GM18867 (cell line): Measurements from ENCODE around the gene ACOD1.
"Not testable (repeated sequence)": the region's sequence is repeated elsewhere in the genome, so short reads cannot be mapped to it uniquely, and the experiment has no call there.

Experiments
- ATAC-seq: cut with Tn5 transposase; IDR thresholded peaks from one replicate; pipeline ENCODE4 v1.9.1; 2021; ENCODE audit warnings: mild to moderate bottlenecking, moderate library complexity; ENCODE audit not compliant: unreplicated experiment

Gene ACOD1

GRCh38 chr13:76950101-76950500, 1.8 kb downstream of the ACOD1 start:
- no peak for ATAC-seq

DNA sequence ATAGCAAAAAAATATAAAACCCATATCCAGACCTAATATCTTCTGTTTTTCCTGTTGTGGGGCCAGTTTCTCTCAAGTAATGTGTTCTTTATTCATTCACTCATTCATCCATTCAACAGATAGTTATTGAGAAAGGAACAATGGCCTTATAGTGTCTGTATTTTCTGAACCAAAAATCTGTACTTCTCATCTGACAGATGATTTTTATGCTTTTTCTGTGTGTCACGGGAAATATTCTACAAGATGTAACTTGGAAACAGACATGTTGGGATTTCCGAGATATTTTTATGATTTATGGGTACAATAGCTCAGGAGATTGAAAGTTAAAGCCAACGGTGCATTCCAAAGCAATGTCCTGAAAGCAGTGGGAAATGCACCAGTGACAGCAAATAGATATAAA, 5.7 kb downstream of the ACOD1 start:
- ATAC-seq: no peak

DNA sequence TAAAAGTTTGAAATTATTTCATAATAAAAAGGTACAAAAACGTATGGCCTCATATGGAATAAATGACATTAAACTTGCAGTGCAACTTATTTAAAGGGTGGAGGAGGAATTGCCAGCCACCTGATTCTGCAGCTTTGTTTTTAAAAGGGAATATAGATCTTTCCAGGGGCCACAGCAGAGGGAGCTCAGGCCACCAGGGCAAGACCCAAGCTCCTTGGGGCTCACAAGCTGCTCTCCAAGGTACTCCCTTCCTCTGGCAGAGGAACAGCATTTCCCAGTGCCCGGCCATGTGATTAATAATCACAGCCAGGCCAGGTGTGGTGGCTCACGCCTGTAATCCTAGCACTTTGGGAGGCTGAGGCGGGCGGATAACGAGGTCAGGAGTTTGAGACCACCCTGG, 6.2 kb downstream of the ACOD1 start:
- no peak for ATAC-seq

DNA sequence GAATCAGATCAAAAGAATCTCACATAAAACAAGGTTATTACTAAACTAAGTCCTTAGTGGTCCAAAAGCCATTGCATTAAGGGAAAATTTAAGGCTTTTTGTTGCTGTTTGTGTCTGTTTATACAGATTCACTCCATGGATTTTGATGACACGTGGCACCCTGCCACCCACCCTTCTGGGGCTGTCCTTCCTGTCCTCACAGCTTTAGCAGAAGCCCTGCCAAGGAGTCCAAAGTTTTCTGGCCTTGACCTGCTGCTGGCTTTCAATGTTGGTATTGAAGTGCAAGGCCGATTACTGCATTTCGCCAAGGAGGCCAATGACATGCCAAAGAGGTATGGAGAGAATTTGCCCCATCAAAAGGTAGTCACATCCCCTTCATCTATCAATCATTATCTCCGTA, 6.9 kb downstream of the ACOD1 start:
- ATAC-seq: no peak

GRCh38 chr13:76955661-76956060, 7.3 kb downstream of the ACOD1 start:
- ATAC-seq: no peak

DNA sequence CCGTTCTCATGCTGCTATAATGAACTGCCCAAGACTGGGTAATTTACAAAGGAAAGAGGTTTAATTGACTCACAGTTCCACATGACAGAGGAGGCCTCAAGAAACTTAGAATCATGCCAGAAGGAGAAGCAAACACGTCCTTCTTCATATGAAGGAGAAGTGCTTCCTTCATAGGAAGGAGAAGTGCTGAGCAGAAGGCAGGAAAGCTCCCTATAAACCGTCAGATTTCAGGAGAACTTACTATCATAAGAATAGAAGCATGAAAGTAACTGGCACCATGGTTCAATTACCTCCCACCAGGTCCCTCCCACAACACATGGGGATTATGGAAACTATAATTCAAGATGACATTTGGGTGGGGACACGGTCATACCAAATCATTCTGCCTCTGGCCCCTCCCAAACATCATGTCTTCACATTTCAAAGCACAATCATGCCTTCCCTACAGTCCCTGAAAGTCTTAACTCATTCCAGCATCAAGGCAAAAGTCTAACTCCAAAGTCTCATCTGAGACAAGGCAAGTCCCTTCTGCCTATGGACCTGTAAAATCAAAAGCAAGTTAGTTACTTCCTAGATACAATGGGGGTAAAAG, 10.6 kb downstream of the ACOD1 start:
- no peak for ATAC-seq

DNA sequence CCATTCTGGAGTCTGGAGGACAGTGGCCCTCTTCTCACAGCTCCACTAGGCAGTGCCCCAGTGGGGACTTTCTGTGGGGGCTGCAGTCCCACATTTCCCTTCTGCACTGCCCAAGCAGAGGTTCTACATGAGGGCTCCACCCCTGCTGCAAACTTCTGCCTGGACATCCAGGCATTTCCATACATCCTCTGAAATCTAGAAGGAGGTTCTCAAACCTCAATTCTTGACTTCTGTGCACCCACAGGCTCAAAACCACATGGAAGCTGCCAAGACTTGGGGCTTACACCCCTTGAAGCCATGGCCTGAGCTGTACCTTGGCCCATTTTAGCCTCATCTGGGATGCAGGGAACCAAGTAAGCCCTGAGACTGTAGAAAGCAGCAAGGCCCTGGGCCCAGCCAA, 11.4 kb downstream of the ACOD1 start:
- ATAC-seq: not testable (repeated sequence)

GRCh38 chr13:76965759-76966421, 17.6 kb downstream of the ACOD1 start:
- ATAC-seq: no peak

DNA sequence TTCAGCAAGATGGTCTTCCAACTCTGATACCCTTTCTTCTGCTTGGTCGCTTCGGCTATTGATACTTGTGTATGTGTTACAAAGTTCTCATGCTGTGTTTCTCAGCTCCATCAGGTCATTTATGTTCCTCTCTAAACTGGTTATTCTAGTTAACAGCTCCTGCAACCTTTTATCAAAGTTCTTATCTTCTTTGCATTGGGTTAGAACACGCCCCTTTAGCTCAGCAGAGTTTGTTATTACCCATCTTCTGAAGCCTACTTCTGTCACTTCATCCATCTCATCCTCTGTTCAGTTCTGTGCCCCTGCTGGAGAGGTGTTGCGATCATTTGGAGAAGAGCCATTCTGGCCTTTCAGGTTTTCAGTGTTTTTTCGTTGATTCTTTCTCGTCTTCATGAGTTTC, 18.7 kb downstream of the ACOD1 start:
- ATAC-seq: no peak

GRCh38 chr13:76968041-76968440, 19.7 kb downstream of the ACOD1 start:
- ATAC-seq: no peak

GRCh38 chr13:76969488-76970365, 21.4 kb downstream of the ACOD1 start:
- ATAC-seq: no peak

DNA sequence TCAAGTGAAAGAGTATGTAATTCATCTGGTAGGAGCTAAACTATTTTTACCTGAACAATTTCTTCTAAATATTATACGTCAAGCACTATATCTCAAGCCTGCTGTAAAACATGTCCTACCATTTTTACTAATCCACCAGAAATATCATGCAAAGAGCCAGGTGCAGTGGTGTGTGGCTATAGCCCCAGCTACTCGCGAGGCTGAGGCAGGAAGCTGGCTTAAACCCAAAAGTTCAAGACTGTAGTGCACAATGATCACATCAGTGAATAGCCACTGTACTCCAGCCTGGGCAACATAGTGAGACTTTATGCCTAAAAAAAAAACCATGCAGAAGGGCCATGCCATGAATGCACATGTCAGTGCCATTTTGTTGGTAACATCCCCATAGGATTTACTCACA, 22.9 kb downstream of the ACOD1 start:
- peak; percentile 61 for ATAC-seq

- ATAC-seq: no peak
These were observed 23.8 kb downstream of the ACOD1 start for GRCh38 chr13:76971851-76972829.

DNA sequence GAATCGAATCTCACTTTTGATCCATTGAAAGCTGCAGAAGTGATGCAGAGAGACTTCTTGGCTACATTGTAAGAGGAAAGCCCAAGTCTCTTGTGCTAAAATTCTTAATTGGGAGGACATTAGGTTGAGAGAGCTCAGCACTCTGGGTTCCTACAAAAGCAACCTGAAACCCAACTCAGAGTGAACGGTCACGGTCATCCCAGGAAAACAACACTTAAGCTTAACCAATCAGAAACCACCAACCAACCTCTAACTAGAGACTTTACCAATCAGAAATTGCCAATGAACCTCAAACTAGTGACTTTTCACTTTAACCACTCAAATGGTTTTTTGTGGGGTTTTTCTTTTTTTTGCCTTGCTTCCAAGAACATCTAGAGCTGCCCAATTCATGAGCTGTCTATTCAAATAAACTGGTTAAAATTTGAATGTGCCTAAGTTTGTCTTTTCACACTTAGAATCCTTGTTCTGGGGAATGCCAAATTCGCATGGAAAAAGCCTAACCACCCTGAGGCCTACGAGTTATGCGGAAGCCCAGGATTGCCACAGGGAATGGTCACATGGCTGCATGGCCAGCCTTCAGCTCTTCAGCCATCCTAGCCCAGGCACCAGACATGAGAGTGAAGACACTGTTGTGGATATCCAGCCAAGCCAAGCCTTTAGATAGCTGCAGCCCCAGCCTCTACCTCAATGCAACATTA, 25.8 kb downstream of the ACOD1 start:
- ATAC-seq: no peak

- ATAC-seq: no peak
These were observed 26.3 kb downstream of the ACOD1 start for GRCh38 chr13:76974618-76974975.

DNA sequence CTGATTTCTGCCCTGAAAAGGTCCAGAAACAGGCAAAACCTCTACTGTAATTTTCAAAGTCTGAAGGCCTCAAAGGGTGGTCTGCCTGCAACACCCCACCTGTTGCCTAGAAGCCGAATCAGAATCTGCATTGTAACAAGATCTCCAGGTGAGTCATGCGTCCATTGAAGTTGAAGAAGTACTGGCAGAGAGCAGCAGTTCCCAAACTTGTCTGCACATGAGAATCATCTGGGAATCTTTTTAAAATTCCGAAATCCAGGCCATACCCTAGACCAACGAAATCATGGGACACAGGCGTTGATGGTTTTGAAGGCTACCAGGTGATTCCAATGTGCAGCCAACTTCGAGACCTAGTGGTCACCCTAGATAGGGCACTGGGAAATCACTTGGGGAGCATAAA, 27.6 kb downstream of the ACOD1 start:
- no peak for ATAC-seq

DNA sequence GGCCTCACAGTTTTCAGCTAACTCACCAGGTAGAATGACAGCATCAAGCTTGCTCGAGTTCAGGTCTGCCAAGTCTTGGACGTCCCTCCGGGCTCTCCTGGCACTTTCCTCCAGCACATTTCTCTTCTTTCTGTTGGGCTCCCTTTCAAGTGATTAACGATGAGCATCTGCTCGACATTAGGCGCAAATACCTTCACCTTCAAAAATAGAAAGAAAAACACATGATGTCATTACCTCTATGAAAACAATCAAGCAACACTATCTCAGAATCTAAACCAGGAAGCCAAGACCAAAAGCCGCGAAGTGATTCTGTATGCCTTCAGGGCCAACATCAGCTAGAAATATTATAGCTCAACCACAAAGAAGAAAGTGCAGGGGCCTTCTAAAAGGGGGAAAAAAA, 28.2 kb downstream of the ACOD1 start:
- no peak for ATAC-seq

DNA sequence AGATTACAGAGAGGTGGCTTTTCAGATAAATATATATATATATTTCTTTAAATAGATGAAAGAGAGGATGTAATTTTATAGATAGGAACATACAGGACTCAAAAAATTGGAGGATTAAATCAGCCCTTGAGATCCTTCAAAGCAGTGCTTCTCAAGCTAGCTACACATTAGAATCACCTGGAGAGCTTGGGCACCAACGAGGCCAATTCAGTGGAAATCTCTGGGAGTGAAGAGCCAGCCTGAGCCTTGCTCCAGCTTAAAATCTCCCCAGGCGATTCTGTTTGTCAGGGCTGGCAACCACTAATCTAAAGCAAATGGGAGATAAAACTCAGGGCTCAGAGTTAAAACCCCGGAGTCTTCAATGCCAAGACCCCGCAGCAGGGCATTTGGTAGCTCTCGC, 28.6 kb downstream of the ACOD1 start:
- no peak for ATAC-seq

DNA sequence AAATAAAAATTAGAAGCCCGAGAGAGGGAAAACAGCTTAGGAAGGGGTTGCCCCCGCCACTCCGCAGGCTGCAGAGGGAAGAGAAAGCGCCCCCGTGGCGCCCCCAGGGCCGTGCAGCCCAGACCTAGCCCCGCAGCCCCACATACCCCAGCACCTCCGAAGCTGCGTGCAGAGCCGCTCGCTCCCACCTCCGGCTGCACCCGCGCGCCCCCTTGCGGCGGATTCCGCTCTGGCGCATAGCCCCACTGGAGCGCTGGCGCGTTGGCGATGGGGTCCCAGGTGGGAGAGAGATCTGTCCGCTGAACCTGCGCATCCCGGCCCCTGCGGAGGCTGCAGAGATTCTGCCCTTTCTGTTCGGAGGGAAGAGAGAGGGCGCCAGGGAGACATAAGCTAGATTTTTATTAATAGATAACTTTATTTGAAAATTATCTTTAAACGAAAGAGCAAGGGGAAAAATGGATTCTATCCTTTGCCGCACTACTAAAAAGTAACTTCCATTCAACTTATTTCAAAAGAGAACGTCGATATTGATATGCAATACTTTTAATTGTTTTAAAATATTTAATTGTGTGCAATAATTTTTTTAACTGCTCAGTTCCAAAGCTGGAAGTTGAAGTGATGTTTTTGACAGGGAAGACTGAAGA, 31.9 kb downstream of the ACOD1 start:
- peak; percentile 99 for ATAC-seq

- ATAC-seq: no peak
These were observed 33.8 kb downstream of the ACOD1 start for GRCh38 chr13:76982061-76982460.
